ENCODE results near the gene CCDC148.

GRCh38 chr2:158489366-158490112 lies 33.0 kb upstream of the CCDC148 start:
- TF ChIP-seq POLR2A (IDR thresholded peaks at IDR 0.05; ENCODE audit: low read length) (no peak), GATA1 (IDR thresholded peaks at IDR 0.05; ENCODE audit: low read depth, low read length) (no peak)

Data from erythroblast (primary cell).